Endometrium (tissue), 2 donors: ENCODE measurements around the gene TAPBP.
A peak's percentile ranks its signal among the peaks of the same experiment; 100 is the strongest.

Experiments used
- FAIRE-seq: peaks from 2 replicates; lab custom pipeline; 2012; peaks lifted over from hg19 to GRCh38; lab: Jason Lieb, UNC
- donor health status: control.
- donor health status: control.

Gene TAPBP

DNA sequence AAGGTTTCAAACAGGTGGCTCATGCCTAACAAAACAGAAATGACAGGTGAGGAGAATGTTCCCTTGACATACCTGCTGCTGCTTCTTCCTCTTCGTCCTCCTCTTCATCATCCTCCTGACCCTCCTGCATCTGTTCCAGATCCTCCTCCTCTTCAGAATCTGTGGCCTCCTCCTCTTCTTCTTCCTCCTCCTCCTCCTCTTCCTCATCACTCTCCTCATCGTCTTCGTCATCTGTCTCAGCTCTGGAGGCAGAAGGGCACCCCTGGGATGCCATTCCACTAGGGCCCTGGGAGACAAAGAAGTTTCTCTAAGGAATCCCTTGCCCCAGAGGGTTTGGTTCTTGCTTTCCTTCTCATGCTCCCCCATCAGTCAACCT is 6.0 kb upstream of the TAPBP start:
- no peak for FAIRE-seq

DNA sequence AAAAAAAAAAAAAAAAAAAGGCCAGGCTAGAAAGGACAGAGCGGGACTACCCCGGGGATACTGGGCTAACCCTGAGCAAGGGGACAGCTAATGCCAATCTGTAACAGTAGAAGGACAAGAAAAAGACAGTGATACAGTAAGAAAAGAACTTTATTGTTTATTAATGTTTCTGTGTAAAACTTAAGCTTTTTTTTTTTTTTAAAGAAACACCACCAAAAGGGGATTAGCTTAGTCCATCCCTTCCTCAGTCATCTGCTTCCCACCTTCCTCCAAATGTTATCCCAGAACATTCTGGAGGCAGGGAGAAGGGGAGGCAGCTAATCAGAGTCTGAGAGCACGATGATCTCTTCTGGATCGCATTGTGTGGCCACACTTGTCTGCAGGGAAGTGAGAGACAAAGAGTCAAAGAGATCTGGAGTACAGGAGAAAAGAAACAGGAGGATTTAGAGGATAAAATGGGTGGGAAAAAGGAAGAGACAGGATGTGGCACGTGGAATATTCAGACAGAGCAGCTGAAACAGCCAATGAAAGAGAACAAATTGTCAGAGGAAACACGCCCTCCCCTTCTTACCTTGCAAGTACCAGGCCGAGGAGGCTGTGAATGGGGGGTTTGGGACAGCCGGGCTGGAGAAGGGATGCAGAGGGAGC is 4.7 kb upstream of the TAPBP start:
- no peak for FAIRE-seq

DNA sequence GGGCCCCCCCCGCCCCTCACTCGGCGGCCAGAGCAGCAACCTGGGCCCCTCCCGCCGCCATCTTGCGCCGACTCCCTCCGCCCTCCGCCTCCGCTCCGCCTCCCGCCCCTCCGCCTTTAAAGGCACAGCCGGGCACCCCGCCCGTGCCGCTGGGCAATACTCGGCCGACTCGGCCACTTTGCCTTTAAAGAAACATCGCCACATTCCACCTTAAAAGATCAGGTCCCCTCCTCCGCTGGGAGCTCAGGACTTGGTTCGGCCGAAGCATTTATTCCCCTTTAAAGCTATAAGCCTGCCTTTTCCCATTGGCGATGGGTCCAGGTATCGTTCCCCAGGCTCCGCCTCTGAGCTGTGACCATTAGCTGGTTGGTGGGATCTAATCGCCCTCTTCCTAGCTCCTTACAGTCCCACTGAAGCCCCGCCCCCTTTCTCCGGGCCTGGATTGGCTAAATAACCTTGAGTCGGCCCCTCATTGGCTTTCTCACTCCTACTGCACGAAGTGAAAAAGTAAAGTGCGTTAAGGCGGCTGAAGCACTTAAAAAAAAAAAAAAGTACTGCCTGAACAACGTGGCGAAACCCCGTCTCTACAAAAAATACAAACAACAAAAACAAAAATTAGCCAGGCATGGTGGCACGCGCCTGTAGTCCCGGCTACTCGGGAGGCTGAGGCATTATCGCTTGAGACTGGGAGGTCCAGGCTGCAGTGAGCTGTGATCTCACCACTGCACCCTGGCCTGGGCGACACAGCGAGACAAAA is 4.0 kb upstream of the TAPBP start, which contains the start of gene ZBTB22:
Gene ZBTB22 (minus strand): TSS at position 76 of the 757 bp plus-strand sequence. CDS start 828 bp downstream, outside the sequence.
- FAIRE-seq: peak; percentile 99

DNA sequence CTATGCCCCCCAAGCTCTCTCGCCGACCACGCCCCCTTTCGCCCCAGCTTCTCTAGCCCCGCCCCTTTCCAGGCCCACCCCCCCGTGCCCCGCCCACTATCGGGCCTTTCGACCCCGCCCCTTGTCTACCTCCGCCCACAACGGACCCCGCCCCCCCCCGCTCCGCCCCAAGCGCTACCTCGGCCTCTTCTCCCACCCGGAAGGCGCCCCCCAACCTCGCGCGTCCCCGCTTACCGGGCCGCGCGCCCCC is 3.5 kb upstream of the TAPBP start:
- FAIRE-seq: no peak

DNA sequence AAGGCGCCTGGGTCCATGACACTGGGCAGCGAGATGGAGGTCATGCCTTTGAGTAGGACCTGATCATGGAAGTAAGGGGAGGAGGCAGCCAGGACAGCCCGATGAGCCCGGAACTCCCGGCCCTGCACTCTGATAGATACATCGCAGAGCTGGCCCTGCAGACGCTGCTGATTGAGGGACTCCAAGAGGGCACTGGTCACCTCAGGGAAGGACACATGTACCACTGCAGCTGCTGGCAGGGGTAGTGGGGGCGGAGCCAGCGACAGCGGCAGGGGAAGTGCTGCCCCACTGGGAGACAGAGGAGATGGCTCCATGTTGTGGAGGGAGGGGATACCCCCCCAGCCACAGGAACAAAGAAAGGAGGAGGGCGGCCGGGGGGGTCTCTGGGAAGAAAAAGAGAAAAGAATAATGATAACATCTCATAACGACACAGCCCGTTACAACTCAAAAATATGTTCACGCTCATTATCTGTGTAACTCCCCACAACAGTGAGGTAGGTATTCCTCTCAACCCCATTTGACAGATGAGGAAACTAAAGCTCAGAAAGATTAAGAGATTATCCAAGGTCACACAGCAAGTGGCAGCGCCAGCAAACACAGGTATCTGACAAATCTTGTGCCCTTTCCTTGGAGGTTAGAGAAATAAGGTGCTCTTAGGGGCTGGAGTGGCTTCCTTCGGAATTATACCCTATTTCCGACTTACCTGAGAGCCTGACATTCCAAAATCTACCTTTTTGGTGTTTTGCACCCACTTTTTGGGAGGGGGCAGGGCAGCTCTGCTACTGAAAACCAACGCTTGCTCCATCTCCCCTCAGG is 2.9 kb upstream of the TAPBP start:
- no peak for FAIRE-seq

DNA sequence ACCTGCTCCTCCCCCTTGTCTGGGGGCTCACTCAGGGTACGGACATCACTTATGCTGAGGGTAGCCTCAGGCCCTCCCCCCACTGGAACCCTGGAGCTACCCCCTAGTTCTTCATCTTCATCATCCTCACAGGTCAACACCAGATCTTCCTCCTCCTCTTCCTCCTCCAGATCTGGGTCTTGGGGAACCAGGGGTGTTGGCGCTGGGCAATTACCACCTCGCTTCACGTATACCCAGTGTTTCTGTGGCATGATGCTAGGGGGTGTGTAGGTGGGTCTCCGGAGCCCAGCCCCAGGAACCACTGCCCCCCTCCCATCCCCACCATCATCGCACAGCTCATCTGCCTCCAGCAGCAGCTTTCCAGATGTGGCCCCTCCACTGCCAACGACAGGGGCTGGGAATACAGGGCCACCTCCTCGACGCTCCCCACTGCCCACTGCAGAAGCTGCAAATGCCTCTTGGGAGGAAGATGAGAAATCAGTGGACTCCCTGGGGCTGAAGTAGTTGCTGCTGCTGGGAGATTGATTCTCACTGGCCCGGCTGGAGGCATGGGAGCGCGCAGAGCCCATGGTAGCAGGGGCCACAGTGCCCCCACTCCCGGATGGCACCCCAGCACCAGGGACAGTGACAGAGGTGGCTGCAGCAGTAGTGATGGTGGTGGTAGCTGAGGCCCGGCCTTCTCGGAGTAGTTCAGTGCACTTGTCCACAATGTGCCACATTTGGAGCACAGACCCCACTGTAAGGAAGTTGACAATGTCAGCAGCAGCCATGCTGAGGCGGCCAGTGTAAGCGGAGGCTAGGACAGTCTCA is 2.1 kb upstream of the TAPBP start:
- FAIRE-seq: no peak

DNA sequence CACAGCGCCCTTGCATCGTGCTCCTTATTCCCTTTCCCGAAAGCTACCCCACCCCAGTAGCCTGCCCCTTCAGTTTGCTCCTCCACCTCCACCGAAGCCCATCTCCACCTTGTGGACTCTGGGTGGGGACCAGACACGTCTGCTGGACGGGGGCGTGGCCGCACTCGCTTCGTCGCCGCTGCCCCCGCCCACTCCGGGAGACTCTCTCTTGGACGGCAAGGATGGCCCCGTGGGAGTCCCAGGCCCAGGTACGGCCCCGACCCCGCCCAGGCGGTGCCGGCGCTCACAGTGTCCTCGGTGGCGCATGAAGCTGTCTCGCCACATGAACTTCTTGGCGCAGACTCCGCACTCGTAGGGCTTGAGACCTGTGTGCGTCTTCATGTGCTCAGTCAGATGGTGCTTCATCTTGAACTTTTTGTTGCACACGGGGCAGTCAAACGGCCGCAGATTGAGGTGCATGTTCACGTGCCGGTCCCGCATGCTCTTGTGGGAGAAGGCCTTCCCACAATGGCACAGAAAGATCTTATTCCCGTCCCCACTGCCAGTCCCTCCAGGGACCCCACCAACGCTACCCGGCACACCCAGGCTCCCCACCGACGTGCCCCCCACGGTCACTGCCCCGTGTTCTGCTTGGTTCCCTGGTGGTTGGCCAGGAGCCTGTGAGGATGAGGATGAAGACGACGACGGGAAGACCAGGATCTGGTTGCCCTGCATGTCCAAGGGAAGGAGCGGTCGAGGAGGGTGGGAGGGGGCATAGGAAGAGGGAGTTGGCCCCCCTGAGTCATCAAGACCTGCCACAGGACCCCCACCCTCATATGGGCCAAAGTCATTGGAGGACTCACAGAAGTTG is 1.3 kb upstream of the TAPBP start:
- no peak for FAIRE-seq

DNA sequence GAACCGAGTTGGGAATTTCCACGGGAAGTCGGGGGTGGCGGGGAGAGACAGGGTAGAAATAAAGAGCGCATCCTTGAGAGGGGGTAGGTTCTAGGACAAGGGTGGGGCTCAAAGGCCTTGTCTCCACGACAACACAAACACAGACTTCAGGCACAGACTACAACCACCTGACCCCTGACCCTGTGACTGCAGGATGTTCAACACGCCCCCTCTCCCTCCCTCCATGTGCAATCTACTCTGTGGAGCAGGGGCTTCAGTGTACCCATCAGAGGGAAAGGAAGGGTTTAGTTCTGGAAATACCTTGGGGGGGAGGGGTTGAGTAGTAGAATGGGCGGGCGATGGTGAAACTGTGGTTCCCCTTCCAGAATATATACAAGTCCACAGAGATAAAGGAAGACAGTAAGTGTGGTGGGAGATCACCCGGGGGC is 651 bp upstream of the TAPBP start:
- FAIRE-seq: no peak

DNA sequence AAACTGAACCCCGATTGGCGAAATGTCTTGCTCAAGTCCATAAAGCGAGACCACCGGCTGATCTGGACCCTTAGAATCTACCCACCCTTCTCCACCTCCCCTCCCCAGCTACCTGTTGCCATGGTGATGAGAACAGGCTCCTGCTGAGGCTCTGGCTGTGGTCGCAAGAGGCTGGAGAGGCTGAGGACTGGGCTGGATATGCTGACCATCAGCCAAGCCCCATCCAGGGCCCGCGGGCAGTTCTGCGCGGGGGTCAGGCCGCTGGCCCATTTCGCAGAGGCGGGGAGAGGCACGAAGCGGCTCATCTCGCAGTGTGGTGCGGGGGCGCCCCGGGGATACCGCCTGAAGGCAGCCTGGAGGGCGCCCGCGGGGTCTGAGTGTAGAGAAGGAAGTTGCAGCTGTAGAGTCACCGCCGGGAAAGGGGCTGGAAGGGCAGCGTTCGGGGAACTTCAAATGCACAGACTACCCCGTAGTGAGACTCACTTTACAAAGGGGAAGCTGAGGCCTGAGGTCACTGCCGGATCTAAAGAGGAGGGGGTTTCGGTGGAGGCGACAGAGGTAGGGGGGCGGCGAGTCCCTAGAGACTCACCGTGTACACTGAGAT is 671 bp downstream of the TAPBP start:
- FAIRE-seq: no peak

DNA sequence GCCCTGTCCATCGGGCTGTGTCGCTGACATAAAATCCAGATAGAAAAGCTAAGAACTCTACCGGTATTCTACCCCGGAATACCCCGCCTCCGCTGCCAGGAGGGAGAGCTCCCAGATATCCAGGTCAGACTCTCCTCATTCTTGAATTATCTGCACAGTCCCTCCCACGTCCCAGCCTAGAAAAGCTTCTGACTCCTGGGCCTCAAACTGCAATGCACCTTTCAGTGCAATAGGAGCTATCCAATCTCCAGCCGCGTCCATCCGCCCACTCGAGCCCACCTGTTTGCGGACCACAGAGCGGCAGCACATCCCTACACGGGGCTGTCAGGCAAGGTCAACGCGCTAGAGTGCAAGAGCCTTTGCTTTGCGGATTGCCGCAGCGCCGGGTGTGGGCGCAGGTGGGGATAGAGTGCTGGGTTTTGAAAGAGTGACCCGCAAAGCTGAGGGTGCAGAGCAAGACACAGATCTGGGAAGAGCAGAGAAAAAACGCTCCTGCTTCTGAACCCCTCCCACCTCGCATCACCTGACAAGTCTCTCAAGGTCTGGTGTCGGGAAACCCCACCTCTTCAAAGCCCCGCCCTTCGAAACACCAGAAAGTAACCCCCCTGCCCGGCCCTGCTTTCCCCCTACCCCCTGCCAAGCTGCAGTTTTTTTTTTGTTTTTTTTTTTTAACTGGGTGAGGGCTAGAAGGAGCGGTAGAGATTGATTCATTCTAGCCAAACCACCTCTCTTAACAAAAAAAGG is 1.3 kb downstream of the TAPBP start:
- no peak for FAIRE-seq

DNA sequence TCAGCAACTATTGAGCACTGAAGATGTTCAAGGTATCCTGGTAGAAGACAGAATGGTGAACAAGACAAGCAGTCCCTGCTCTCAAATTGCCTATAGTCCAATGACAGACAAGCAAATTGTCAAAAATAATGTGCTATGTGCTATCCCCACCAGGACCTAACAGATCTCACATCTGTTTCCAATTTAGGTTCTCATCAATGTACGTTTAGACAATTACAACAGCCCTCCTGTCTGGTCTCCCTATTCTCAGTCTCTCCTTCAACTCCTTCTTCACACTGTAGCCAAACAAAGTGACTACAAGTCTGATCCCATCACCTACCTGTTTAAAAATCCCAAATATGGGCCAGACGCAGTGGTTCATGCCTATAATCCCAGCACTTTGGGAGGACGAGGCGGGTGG is 7.5 kb downstream of the TAPBP start:
- no peak for FAIRE-seq

DNA sequence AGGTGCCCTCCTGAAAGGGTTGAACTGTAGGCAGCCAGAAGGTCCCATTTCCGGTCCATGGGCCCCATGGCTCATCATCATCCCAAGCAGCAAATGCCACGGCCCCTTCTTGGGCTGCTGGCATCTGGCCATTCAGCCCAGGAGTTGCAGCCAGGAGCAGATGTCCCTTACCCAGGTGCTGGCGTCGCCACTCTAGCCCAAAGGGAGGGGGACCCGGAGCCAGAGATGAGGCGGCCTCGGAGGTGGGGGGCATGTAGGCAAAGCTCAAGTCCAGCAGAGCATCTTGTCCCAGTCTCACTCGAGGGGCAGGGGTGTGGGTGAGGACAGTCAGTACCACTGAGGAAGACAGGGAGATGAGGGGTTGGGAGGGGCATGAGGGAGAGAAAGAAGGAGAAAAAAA is 8.8 kb downstream of the TAPBP start:
- FAIRE-seq: no peak

DNA sequence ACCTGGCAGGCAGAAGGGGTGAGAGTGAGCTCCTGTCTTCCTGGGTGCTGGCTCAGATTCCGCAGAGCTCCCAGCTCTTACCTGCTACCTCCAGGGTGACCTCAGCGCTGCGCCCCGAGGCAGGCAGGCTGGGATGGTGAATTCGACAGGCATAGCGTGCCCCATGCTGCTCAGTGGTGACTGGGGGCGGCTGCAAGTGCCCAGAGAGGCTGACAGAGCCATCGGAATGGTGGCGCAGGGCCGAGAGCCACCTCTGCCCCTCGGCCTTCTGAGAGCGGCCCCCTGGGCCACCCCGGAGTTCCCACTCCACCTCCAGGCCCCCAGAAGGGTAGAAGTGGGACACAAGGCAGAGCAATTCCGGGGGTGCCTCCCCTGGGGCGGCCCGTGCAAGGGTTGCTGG is 9.7 kb downstream of the TAPBP start:
- FAIRE-seq: no peak

DNA sequence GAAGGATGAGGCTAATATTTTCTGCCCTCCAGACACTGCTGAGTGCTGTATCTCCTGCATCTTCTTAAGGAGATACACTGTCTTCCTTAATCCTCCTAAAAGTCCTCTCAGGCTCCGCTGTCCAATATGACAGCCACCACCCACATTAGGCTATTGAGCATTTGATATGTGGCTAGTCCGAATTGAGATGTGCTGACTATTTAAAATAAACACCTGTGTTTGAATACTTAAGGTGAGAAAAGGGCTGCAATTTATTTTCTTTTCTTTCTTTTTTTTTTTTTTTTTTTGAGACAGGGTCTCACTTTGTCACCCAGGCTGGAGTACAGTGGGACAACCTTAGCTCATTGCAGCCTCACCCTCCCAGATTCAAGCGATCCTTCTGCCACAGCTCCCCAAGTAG is 12.0 kb downstream of the TAPBP start:
- no peak for FAIRE-seq

DNA sequence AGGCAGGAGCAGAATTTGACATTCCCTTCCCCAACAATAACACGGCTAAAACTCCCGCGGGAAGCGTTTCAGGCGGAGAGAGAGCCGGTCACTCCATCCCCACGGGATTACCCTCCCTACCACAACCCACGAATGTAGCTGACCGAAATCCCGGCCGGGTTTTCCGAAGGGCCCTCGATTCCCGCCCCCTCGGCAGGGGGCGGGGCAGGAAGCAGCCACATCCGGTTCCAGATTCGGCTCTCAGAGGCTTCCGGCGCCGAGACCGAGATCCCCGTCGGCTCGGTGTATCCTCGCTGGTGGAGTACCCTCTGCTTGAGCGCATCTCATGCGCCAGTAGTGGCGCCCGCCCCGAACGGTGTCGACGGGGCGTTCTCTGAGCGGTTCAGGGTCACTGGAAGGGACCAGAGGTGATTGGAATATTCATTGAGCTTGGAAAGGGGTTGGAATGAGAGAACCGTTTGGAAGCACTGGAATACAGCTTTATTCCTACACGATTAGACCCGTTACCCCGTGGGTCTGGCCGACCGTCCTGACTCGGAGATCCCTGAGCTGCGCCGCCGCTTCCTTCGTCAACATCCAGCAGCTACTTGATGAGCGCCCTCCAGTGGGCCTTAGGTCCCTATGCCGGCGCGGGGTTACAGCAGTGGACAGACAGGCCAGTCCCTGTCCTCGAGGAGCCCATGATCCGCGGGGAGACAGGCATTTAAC is 14.5 kb downstream of the TAPBP start:
- peak; percentile 55 for FAIRE-seq

DNA sequence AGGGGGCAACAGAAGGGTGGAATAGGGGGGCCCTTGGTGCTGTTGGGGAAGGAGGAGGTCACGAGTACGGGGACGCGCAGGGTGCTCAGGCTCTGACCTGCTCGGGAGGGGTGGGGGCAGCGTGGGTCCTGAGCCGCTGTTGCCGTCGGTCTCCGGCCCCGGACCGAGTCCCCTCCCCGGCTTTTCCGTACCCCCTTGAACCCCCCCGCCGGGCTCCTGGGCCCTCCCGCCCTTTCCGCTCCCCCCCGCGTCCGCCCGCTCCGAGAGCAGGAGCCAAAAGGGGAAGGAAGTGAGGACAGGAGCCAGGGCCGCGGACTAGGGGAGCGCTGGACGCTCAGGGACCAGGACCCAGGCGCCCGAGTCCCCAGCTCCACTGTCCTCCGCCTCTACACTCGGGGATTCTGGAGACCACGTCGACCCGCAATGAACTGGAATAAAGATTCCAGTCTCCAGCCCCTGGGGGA is 15.1 kb downstream of the TAPBP start, which contains the start of gene RGL2:
Gene RGL2 (minus strand): TSS at position 170 of the 464 bp plus-strand sequence. CDS start 332 bp downstream, outside the sequence.
- FAIRE-seq: no peak

DNA sequence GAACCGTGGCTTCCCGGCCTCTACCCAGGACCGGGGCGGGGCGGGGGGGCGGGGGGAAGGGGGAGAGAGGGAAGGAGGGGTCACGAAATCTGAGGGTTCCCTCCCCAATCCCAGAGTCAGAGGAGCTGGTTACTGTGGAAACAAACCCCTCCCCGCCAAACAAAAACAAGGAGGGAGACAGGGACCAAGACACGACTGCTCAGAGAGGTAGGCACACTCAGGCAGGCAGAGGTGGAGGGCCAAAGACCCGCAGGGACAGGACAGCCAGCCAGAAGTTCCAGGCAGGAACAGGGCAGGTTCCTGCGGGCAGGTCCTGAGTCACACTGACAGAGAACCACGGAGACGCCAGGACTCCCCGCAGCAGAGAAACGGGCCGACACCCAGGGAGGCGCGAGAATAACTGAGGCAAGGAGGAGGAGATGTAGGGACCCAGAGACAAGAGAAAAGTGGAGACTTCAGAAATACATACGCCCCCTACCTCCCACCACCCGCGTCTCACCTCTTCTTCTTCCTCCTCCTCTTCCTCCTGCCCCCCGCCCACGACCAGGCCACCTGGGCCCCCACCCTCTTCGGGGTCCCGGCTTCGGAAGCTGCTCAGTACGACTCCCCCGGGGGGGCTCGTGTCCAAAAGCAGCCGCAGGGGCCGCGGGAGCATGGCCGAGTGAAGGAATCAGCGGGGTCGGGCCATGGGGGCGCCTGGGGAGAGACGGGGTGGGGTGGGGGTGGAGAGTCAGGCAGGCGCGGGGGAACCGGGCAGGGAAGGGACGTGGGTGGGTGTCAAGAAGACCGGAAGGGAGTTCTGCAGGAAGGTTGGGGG is 15.7 kb downstream of the TAPBP start:
- no peak for FAIRE-seq

DNA sequence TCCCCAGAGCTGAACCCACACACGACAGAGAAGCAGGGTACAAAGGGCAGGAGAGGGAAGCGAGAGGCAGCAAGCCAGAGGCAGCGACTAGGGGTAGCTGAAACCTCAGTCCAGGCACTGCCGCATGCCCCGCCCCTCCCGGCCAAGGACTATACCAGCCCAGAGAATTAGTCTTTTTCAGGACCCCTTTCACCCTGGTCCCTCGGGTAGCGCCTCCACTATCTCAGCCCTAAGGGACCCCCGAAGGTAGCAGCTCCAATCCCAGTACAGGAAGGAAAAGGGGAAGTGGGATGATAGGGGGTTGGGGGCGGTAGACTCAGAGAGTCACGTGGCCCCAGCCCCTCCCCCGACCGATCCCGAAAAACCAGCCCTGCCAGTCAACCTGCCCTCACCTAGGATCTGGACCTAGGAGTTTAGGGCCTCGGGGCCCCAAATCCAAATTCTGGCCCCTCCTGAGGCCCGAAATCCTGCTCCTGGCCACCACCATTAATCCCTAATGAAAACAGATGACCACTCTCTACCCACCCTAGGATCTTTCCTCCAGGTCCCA is 16.4 kb downstream of the TAPBP start:
- no peak for FAIRE-seq
